HEK293 (cell line): ENCODE measurements around the gene CASK.
A peak's percentile ranks its signal among the peaks of the same experiment; 100 is the strongest.

Source experiments
- CTCF ChIA-PET: fragments of 350-600 bp; formaldehyde crosslinking; extraction: SDS; loops from one replicate; lab custom pipeline; 2021; ENCODE audit warnings: antibody characterized with exemption; lab: Yijun Ruan, JAX
- POLR2A ChIA-PET: fragments of 300-600 bp; formaldehyde crosslinking; extraction: SDS; loops from one replicate; lab custom pipeline; 2020; ENCODE audit warnings: antibody characterized with exemption, inconsistent platforms; lab: Yijun Ruan, JAX
- H3K27ac ChIP-seq: fragments of 200-500 bp; sonication (Bioruptor generic); 2 replicates; pipeline ENCODE4 v1.5.1; 2014; ENCODE audit warnings: low read depth, low read length, control low read depth, inconsistent platforms; ENCODE audit errors: extremely low read depth
- H3K36me3 ChIP-seq, 2 experiments: fragments of 200-500 bp in 1 of 2; sonication (Bioruptor generic) in 1 of 2; 1 replicate in 1 of 2; 2 replicates in 1 of 2; pipeline ENCODE4 v1.5.1; 2014 to 2017; ENCODE audit warnings: inconsistent platforms in 2 of 2, low read length in 2 of 2; ENCODE audit not compliant: control insufficient read depth in 2 of 2, insufficient read depth in 1 of 2
- H3K4me1 ChIP-seq: fragments of 200-500 bp; sonication (Bioruptor generic); 2 replicates; pipeline ENCODE4 v1.5.1; 2014; ENCODE audit warnings: mild to moderate bottlenecking, low read length, inconsistent platforms; ENCODE audit not compliant: control insufficient read depth, insufficient read depth
- H3K4me3 ChIP-seq: 2 replicates; pipeline ENCODE4 v1.5.1; 2011; ENCODE audit warnings: low read depth, mild to moderate bottlenecking, control low read depth, low read length, moderate library complexity
- H3K9me3 ChIP-seq: fragments of 200-500 bp; sonication (Bioruptor generic); 2 replicates; pipeline ENCODE4 v1.5.1; 2014; ENCODE audit warnings: low read depth, low read length, inconsistent platforms; ENCODE audit not compliant: control insufficient read depth, insufficient read depth
- BCL11A ChIP-seq: fragments of 450-650 bp; formaldehyde crosslinking; IDR thresholded peaks from 2 replicates; pipeline ENCODE4 v1.5.1; 2016; ENCODE audit warnings: low read depth, missing biosample characterization, missing genetic modification characterization
- GLIS1 ChIP-seq: fragments of 450-650 bp; formaldehyde crosslinking; IDR thresholded peaks from 2 replicates; pipeline ENCODE4 v1.5.1; 2016; ENCODE audit warnings: missing biosample characterization, missing genetic modification characterization
- GLIS2 ChIP-seq: fragments of 450-650 bp; formaldehyde crosslinking; IDR thresholded peaks from 2 replicates; pipeline ENCODE4 v1.5.1; 2016; ENCODE audit warnings: missing biosample characterization, missing genetic modification characterization
- KLF1 ChIP-seq: fragments of 450-650 bp; formaldehyde crosslinking; IDR thresholded peaks from 2 replicates; pipeline ENCODE4 v1.5.1; 2016; ENCODE audit warnings: missing biosample characterization, missing genetic modification characterization
- KLF10 ChIP-seq: fragments of 450-650 bp; IDR thresholded peaks from 2 replicates; pipeline ENCODE4 v1.5.1; 2018; ENCODE audit warnings: missing biosample characterization, mild to moderate bottlenecking, missing genetic modification characterization
- REPIN1 ChIP-seq: fragments of 450-650 bp; formaldehyde crosslinking; IDR thresholded peaks from 2 replicates; pipeline ENCODE4 v1.5.1; 2017; ENCODE audit warnings: missing biosample characterization, missing genetic modification characterization, low read depth
- SALL2 ChIP-seq: fragments of 450-650 bp; formaldehyde crosslinking; IDR thresholded peaks from 2 replicates; pipeline ENCODE4 v1.5.0; 2017; ENCODE audit warnings: missing biosample characterization, mild to moderate bottlenecking, missing genetic modification characterization, borderline replicate concordance
- SP2 ChIP-seq: fragments of 450-650 bp; formaldehyde crosslinking; IDR thresholded peaks from 2 replicates; pipeline ENCODE4 v1.5.1; 2016; ENCODE audit warnings: missing biosample characterization, missing genetic modification characterization
- TRIM28 ChIP-seq: IDR thresholded peaks from 2 replicates; pipeline ENCODE4 v1.6.1; 2011; ENCODE audit warnings: low read length, control low read depth, borderline replicate concordance
- ZBTB48 ChIP-seq: fragments of 450-650 bp; formaldehyde crosslinking; IDR thresholded peaks from 2 replicates; pipeline ENCODE4 v1.5.1; 2016; ENCODE audit warnings: missing biosample characterization, missing genetic modification characterization
- ZNF114 ChIP-seq: fragments of 450-650 bp; formaldehyde crosslinking; IDR thresholded peaks from 2 replicates; pipeline ENCODE4 v1.5.0; 2017; ENCODE audit warnings: missing biosample characterization, missing genetic modification characterization
- ZNF155 ChIP-seq: fragments of 450-650 bp; formaldehyde crosslinking; IDR thresholded peaks from 2 replicates; pipeline ENCODE4 v1.5.1; 2016; ENCODE audit warnings: missing biosample characterization, missing genetic modification characterization
- ZNF211 ChIP-seq: fragments of 450-650 bp; formaldehyde crosslinking; IDR thresholded peaks from 2 replicates; pipeline ENCODE4 v1.5.1; 2016; ENCODE audit warnings: low read depth, missing biosample characterization, missing genetic modification characterization
- ZNF221 ChIP-seq: fragments of 450-650 bp; formaldehyde crosslinking; IDR thresholded peaks from 2 replicates; pipeline ENCODE4 v1.5.1; 2017; ENCODE audit warnings: missing biosample characterization, missing genetic modification characterization, borderline replicate concordance
- ZNF398 ChIP-seq: fragments of 450-650 bp; formaldehyde crosslinking; IDR thresholded peaks from 2 replicates; pipeline ENCODE4 v1.5.1; 2017; ENCODE audit warnings: missing biosample characterization, missing genetic modification characterization
- ZNF514 ChIP-seq: fragments of 450-650 bp; formaldehyde crosslinking; IDR thresholded peaks from 2 replicates; pipeline ENCODE4 v1.5.1; 2016; ENCODE audit warnings: missing biosample characterization, missing genetic modification characterization
- ZNF521 ChIP-seq: fragments of 450-650 bp; formaldehyde crosslinking; IDR thresholded peaks from 2 replicates; pipeline ENCODE4 v1.5.1; 2017; ENCODE audit warnings: missing biosample characterization, mild to moderate bottlenecking, missing genetic modification characterization
- ZNF600 ChIP-seq: fragments of 450-650 bp; formaldehyde crosslinking; IDR thresholded peaks from 2 replicates; pipeline ENCODE4 v1.5.1; 2016; ENCODE audit warnings: missing biosample characterization, missing genetic modification characterization
- ZNF624 ChIP-seq: fragments of 450-650 bp; formaldehyde crosslinking; IDR thresholded peaks from 2 replicates; pipeline ENCODE4 v1.5.1; 2017; ENCODE audit warnings: missing biosample characterization, missing genetic modification characterization
- ZNF629 ChIP-seq: fragments of 450-650 bp; formaldehyde crosslinking; IDR thresholded peaks from 2 replicates; pipeline ENCODE4 v1.5.1; 2017; ENCODE audit warnings: missing biosample characterization, missing genetic modification characterization
- ZNF707 ChIP-seq: fragments of 450-650 bp; formaldehyde crosslinking; IDR thresholded peaks from 2 replicates; pipeline ENCODE4 v1.5.1; 2016; ENCODE audit warnings: missing biosample characterization, missing genetic modification characterization
- ZNF768 ChIP-seq: fragments of 450-650 bp; formaldehyde crosslinking; IDR thresholded peaks from 2 replicates; pipeline ENCODE4 v1.5.1; 2018; ENCODE audit warnings: missing biosample characterization, mild to moderate bottlenecking, missing genetic modification characterization
- ZSCAN23 ChIP-seq: fragments of 450-650 bp; formaldehyde crosslinking; IDR thresholded peaks from 2 replicates; pipeline ENCODE4 v1.5.1; 2016; ENCODE audit warnings: missing biosample characterization, missing genetic modification characterization
- TF ChIP-seq, protein P1 (sequence below): fragments of 450-650 bp; formaldehyde crosslinking; IDR thresholded peaks from 2 replicates; pipeline ENCODE4 v1.5.1; 2016; ENCODE audit warnings: missing biosample characterization, missing genetic modification characterization
- TF ChIP-seq, protein P2 (sequence below): fragments of 450-650 bp; formaldehyde crosslinking; IDR thresholded peaks from 2 replicates; pipeline ENCODE4 v1.5.1; 2016; ENCODE audit warnings: missing biosample characterization, missing genetic modification characterization, borderline replicate concordance
- TF ChIP-seq, protein P3 (sequence below): fragments of 450-650 bp; formaldehyde crosslinking; optimal IDR thresholded peaks from 2 replicates; pipeline ENCODE3; 2016; ENCODE audit warnings: missing biosample characterization, mild to moderate bottlenecking, missing genetic modification characterization

The CASK gene

GRCh38 chrX:41629539-41629938, 293.8 kb downstream of the CASK start (continued):
- no peak for TF ChIP-seq BCL11A (tag by site-specific recombination)
- TF ChIP-seq, protein P1, sequence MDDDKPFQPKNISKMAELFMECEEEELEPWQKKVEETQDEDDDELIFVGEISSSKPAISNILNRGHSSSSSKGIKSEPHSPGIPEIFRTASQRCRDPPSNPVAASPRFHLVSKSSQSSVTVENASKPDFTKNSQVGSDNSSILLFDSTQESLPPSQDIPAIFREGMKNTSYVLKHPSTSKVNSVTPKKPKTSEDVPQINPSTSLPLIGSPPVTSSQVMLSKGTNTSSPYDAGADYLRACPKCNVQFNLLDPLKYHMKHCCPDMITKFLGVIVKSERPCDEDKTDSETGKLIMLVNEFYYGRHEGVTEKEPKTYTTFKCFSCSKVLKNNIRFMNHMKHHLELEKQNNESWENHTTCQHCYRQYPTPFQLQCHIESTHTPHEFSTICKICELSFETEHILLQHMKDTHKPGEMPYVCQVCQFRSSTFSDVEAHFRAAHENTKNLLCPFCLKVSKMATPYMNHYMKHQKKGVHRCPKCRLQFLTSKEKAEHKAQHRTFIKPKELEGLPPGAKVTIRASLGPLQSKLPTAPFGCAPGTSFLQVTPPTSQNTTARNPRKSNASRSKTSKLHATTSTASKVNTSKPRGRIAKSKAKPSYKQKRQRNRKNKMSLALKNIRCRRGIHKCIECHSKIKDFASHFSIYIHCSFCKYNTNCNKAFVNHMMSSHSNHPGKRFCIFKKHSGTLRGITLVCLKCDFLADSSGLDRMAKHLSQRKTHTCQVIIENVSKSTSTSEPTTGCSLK (tag by site-specific recombination): no peak
- no peak for TF ChIP-seq ZBTB48
- no peak for TF ChIP-seq ZNF211 (tag by site-specific recombination)
- TF ChIP-seq ZSCAN23 (tag by site-specific recombination): no peak
- TF ChIP-seq ZNF707 (tag by site-specific recombination): no peak
- TF ChIP-seq ZNF514 (tag by site-specific recombination): no peak

GRCh38 chrX:41621222-41621723, 302.1 kb downstream of the CASK start:
- Histone ChIP-seq H3K4me3 (peak overlapping the region; percentile 23), H3K4me1 (peaks cover 11% of the 10 kb centered on the region; the same call in 1 of the 2 replicates), H3K27ac (peak overlapping the region; percentile 39; the same call in 1 of the 2 replicates), H3K9me3 (no peaks in the 10 kb centered on the region), H3K36me3 (peaks cover 5 to 11% of the 10 kb centered on the region in 2 experiments; a peak in 2 of 3 replicates)
- POLR2A ChIA-PET: no interaction called here
- CTCF ChIA-PET: interaction anchor here (0.7 to 1.1 kb wide), 2 partner anchors 28 to 108 kb away, joined by 3 to 4 read pairs; no protein-coding TSS in a partner anchor
- TF ChIP-seq ZNF521 (no peak), SP2 (no peak), ZNF155 (tag by site-specific recombination) (no peak), KLF10 (tag by site-specific recombination) (no peak), GLIS1 (peak; percentile 11; the same call in 1 of the 2 replicates), SALL2 (tag by site-specific recombination) (no peak), GLIS2 (no peak), ZNF707 (tag by site-specific recombination) (no peak), ZNF221 (tag by site-specific recombination) (no peak), ZNF600 (tag by site-specific recombination) (0 out of 2 replicates have a peak, but pooled peaks have one; percentile 48), ZNF114 (tag by site-specific recombination) (no peak), ZNF624 (no peak), REPIN1 (tag by site-specific recombination) (no peak), KLF1 (tag by site-specific recombination) (no peak), ZNF768 (tag by site-specific recombination) (no peak), ZNF398 (tag by site-specific recombination) (no peak), TRIM28 (peak; percentile 77; the same call in 1 of the 2 replicates), ZNF629 (peak; percentile 69; the same call in 1 of the 2 replicates)
- TF ChIP-seq, protein P2, sequence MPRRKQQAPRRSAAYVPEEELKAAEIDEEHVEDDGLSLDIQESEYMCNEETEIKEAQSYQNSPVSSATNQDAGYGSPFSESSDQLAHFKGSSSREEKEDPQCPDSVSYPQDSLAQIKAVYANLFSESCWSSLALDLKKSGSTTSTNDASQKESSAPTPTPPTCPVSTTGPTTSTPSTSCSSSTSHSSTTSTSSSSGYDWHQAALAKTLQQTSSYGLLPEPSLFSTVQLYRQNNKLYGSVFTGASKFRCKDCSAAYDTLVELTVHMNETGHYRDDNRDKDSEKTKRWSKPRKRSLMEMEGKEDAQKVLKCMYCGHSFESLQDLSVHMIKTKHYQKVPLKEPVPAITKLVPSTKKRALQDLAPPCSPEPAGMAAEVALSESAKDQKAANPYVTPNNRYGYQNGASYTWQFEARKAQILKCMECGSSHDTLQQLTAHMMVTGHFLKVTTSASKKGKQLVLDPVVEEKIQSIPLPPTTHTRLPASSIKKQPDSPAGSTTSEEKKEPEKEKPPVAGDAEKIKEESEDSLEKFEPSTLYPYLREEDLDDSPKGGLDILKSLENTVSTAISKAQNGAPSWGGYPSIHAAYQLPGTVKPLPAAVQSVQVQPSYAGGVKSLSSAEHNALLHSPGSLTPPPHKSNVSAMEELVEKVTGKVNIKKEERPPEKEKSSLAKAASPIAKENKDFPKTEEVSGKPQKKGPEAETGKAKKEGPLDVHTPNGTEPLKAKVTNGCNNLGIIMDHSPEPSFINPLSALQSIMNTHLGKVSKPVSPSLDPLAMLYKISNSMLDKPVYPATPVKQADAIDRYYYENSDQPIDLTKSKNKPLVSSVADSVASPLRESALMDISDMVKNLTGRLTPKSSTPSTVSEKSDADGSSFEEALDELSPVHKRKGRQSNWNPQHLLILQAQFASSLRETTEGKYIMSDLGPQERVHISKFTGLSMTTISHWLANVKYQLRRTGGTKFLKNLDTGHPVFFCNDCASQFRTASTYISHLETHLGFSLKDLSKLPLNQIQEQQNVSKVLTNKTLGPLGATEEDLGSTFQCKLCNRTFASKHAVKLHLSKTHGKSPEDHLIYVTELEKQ (tag by site-specific recombination): no peak
- TF ChIP-seq, protein P1 (tag by site-specific recombination): no peak
- TF ChIP-seq, protein P3, sequence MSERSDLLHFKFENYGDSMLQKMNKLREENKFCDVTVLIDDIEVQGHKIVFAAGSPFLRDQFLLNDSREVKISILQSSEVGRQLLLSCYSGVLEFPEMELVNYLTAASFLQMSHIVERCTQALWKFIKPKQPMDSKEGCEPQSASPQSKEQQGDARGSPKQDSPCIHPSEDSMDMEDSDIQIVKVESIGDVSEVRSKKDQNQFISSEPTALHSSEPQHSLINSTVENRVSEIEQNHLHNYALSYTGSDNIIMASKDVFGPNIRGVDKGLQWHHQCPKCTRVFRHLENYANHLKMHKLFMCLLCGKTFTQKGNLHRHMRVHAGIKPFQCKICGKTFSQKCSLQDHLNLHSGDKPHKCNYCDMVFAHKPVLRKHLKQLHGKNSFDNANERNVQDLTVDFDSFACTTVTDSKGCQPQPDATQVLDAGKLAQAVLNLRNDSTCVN: no peak
